ENCODE data around the gene ZNF407.

DNA sequence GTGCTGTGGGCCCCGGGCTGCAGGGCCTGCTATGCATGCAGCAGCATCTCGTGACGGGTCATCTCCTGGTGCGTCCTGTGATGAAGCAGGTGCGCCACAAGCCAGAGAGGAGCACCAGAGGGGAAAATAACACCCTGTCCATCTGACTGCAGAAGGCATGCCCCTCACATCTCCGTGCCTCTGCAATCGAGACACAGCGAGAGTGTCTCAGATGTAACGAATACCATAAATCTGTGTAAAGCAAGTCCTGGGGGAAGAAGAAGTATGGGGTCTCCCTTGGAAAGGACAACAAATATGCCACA, 473.8 kb downstream of the ZNF407 start:
- TF ChIP-seq, protein P1, sequence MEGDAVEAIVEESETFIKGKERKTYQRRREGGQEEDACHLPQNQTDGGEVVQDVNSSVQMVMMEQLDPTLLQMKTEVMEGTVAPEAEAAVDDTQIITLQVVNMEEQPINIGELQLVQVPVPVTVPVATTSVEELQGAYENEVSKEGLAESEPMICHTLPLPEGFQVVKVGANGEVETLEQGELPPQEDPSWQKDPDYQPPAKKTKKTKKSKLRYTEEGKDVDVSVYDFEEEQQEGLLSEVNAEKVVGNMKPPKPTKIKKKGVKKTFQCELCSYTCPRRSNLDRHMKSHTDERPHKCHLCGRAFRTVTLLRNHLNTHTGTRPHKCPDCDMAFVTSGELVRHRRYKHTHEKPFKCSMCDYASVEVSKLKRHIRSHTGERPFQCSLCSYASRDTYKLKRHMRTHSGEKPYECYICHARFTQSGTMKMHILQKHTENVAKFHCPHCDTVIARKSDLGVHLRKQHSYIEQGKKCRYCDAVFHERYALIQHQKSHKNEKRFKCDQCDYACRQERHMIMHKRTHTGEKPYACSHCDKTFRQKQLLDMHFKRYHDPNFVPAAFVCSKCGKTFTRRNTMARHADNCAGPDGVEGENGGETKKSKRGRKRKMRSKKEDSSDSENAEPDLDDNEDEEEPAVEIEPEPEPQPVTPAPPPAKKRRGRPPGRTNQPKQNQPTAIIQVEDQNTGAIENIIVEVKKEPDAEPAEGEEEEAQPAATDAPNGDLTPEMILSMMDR (tag by site-specific recombination; IDR thresholded peaks at IDR 0.05): no peak
- TF ChIP-seq, protein P2, sequence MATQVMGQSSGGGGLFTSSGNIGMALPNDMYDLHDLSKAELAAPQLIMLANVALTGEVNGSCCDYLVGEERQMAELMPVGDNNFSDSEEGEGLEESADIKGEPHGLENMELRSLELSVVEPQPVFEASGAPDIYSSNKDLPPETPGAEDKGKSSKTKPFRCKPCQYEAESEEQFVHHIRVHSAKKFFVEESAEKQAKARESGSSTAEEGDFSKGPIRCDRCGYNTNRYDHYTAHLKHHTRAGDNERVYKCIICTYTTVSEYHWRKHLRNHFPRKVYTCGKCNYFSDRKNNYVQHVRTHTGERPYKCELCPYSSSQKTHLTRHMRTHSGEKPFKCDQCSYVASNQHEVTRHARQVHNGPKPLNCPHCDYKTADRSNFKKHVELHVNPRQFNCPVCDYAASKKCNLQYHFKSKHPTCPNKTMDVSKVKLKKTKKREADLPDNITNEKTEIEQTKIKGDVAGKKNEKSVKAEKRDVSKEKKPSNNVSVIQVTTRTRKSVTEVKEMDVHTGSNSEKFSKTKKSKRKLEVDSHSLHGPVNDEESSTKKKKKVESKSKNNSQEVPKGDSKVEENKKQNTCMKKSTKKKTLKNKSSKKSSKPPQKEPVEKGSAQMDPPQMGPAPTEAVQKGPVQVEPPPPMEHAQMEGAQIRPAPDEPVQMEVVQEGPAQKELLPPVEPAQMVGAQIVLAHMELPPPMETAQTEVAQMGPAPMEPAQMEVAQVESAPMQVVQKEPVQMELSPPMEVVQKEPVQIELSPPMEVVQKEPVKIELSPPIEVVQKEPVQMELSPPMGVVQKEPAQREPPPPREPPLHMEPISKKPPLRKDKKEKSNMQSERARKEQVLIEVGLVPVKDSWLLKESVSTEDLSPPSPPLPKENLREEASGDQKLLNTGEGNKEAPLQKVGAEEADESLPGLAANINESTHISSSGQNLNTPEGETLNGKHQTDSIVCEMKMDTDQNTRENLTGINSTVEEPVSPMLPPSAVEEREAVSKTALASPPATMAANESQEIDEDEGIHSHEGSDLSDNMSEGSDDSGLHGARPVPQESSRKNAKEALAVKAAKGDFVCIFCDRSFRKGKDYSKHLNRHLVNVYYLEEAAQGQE (tag by site-specific recombination; IDR thresholded peaks at IDR 0.05): no peak
- TF ChIP-seq ZNF133 (tag by site-specific recombination; IDR thresholded peaks at IDR 0.05): no peak
- no peak for TF ChIP-seq ZNF350 (tag by site-specific recombination; IDR thresholded peaks at IDR 0.05)
- TF ChIP-seq, protein P3, sequence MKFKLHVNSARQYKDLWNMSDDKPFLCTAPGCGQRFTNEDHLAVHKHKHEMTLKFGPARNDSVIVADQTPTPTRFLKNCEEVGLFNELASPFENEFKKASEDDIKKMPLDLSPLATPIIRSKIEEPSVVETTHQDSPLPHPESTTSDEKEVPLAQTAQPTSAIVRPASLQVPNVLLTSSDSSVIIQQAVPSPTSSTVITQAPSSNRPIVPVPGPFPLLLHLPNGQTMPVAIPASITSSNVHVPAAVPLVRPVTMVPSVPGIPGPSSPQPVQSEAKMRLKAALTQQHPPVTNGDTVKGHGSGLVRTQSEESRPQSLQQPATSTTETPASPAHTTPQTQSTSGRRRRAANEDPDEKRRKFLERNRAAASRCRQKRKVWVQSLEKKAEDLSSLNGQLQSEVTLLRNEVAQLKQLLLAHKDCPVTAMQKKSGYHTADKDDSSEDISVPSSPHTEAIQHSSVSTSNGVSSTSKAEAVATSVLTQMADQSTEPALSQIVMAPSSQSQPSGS (tag by site-specific recombination; IDR thresholded peaks at IDR 0.05; ENCODE audit: low read depth): no peak
- TF ChIP-seq ZNF19 (tag by site-specific recombination; IDR thresholded peaks at IDR 0.05; ENCODE audit: low read depth): no peak
- TF ChIP-seq, protein P4, sequence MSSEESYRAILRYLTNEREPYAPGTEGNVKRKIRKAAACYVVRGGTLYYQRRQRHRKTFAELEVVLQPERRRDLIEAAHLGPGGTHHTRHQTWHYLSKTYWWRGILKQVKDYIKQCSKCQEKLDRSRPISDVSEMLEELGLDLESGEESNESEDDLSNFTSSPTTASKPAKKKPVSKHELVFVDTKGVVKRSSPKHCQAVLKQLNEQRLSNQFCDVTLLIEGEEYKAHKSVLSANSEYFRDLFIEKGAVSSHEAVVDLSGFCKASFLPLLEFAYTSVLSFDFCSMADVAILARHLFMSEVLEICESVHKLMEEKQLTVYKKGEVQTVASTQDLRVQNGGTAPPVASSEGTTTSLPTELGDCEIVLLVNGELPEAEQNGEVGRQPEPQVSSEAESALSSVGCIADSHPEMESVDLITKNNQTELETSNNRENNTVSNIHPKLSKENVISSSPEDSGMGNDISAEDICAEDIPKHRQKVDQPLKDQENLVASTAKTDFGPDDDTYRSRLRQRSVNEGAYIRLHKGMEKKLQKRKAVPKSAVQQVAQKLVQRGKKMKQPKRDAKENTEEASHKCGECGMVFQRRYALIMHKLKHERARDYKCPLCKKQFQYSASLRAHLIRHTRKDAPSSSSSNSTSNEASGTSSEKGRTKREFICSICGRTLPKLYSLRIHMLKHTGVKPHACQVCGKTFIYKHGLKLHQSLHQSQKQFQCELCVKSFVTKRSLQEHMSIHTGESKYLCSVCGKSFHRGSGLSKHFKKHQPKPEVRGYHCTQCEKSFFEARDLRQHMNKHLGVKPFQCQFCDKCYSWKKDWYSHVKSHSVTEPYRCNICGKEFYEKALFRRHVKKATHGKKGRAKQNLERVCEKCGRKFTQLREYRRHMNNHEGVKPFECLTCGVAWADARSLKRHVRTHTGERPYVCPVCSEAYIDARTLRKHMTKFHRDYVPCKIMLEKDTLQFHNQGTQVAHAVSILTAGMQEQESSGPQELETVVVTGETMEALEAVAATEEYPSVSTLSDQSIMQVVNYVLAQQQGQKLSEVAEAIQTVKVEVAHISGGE (tag by site-specific recombination; conservative IDR thresholded peaks at IDR 0.05; ENCODE audit: low read depth): no peak
- TF ChIP-seq, protein P5, sequence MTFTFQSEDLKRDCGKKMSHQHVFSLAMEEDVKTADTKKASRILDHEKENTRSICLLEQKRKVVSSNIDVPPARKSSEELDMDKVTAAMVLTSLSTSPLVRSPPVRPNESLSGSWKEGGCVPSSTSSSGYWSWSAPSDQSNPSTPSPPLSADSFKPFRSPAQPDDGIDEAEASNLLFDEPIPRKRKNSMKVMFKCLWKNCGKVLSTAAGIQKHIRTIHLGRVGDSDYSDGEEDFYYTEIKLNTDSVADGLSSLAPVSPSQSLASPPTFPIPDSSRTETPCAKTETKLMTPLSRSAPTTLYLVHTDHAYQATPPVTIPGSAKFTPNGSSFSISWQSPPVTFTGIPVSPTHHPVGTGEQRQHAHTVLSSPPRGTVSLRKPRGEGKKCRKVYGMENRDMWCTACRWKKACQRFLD (tag by site-specific recombination; IDR thresholded peaks at IDR 0.05): no peak
- no peak for TF ChIP-seq MYNN (tag by site-specific recombination; IDR thresholded peaks at IDR 0.05; ENCODE audit: borderline replicate concordance)
- TF ChIP-seq, protein P6, sequence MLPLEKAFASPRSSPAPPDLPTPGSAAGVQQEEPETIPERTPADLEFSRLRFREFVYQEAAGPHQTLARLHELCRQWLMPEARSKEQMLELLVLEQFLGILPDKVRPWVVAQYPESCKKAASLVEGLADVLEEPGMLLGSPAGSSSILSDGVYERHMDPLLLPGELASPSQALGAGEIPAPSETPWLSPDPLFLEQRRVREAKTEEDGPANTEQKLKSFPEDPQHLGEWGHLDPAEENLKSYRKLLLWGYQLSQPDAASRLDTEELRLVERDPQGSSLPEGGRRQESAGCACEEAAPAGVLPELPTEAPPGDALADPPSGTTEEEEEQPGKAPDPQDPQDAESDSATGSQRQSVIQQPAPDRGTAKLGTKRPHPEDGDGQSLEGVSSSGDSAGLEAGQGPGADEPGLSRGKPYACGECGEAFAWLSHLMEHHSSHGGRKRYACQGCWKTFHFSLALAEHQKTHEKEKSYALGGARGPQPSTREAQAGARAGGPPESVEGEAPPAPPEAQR (tag by site-specific recombination; IDR thresholded peaks at IDR 0.05): no peak
- TF ChIP-seq ZNF621 (tag by site-specific recombination; IDR thresholded peaks at IDR 0.05): no peak
- TF ChIP-seq ZNF768 (tag by site-specific recombination; IDR thresholded peaks at IDR 0.05): no peak
- TF ChIP-seq, protein P7, sequence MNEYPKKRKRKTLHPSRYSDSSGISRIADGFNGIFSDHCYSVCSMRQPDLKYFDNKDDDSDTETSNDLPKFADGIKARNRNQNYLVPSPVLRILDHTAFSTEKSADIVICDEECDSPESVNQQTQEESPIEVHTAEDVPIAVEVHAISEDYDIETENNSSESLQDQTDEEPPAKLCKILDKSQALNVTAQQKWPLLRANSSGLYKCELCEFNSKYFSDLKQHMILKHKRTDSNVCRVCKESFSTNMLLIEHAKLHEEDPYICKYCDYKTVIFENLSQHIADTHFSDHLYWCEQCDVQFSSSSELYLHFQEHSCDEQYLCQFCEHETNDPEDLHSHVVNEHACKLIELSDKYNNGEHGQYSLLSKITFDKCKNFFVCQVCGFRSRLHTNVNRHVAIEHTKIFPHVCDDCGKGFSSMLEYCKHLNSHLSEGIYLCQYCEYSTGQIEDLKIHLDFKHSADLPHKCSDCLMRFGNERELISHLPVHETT (tag by site-specific recombination; IDR thresholded peaks at IDR 0.05): no peak

Data from HEK293 (cell line).